Activated CD8-positive, alpha-beta T cell treated with anti-CD3 and anti-CD28 coated beads, Interleukin-2, amount 10 ng/mL, durations not matched to agents 7 days and 5 days (primary cell): Measurements from ENCODE around the gene PCSK5. TPM values are rescaled to one million over a fixed set of nuclear protein-coding genes. Genes with fewer than 3 reads are reported as not detected.

Experiments used
- ATAC-seq: fragments of 150-1000 bp; cut with Tn5 transposase; one replicate; pipeline ENCODE4 v1.10.0; 2021; ENCODE audit warnings: moderate library complexity
- CTCF ChIA-PET: fragments of 350-600 bp; sonication (Branson Sonifier 250); formaldehyde crosslinking; loops from one replicate; lab custom pipeline; 2021; ENCODE audit warnings: antibody characterized with exemption; lab: Charles Lee
- POLR2A ChIA-PET: fragments of 350-600 bp; sonication (Branson Sonifier 250); formaldehyde crosslinking; loops from one replicate; lab custom pipeline; 2021; ENCODE audit warnings: antibody characterized with exemption; lab: Charles Lee
- DNase-seq: peaks from one replicate; pipeline ENCODE4 v3.0.0-alpha.2; 2020
- H3K27ac Mint-ChIP-seq: one replicate; pipeline ENCODE4 v1.8.0; 2021; ENCODE audit warnings: mild to moderate bottlenecking, mixed read lengths
- H3K27me3 Mint-ChIP-seq: one replicate; pipeline ENCODE4 v1.8.0; 2021; ENCODE audit warnings: low read depth, mixed read lengths
- H3K36me3 Mint-ChIP-seq: one replicate; pipeline ENCODE4 v1.8.0; 2021; ENCODE audit warnings: low read depth, mixed read lengths
- H3K4me1 Mint-ChIP-seq: one replicate; pipeline ENCODE4 v1.8.0; 2021; ENCODE audit warnings: low read depth, mixed read lengths
- H3K4me3 Mint-ChIP-seq: one replicate; pipeline ENCODE4 v1.8.0; 2021; ENCODE audit warnings: mild to moderate bottlenecking, mixed read lengths
- H3K9me3 Mint-ChIP-seq: one replicate; pipeline ENCODE4 v1.8.0; 2022; ENCODE audit warnings: mixed read lengths; ENCODE audit not compliant: insufficient read depth
- total RNA-seq, 2 experiments: library from RNA; stranded (reverse); gene quantifications; one replicate each; pipeline ENCODE4 v1.2.3, GENCODE V29; 2021

PCSK5 gene
- total RNA-seq, 2 experiments from 2014 or later: 3.5 to 3.7 TPM

- no peaks in the 10 kb centered on the region for H3K9me3 Mint-ChIP-seq
- H3K4me1 Mint-ChIP-seq: no peaks in the 10 kb centered on the region
- no peak overlapping the region for H3K27ac Mint-ChIP-seq
- DNase-seq: no peak
- no peak for ATAC-seq
- H3K36me3 Mint-ChIP-seq: no peaks in the 10 kb centered on the region
- ChIA-PET CTCF (no interaction called here), POLR2A (no interaction called here)
- H3K4me3 Mint-ChIP-seq: no peak overlapping the region
- H3K27me3 Mint-ChIP-seq: no peaks in the 10 kb centered on the region
Observed at GRCh38 chr9:76092572-76092971, 202.1 kb downstream of the PCSK5 start.

- DNase-seq: no peak
- no peak for ATAC-seq
- Mint-ChIP-seq H3K4me1 (peaks cover 4% of the 10 kb centered on the region), H3K9me3 (no peaks in the 10 kb centered on the region), H3K36me3 (no peaks in the 10 kb centered on the region), H3K27me3 (no peaks in the 10 kb centered on the region), H3K27ac (no peak overlapping the region), H3K4me3 (no peak overlapping the region)
- ChIA-PET CTCF (no interaction called here), POLR2A (no interaction called here)
Observed at GRCh38 chr9:76095585-76095984, 205.1 kb downstream of the PCSK5 start.

- POLR2A ChIA-PET: no interaction called here
- ATAC-seq: no peak
- no peaks in the 10 kb centered on the region for H3K27me3 Mint-ChIP-seq
- no peak overlapping the region for H3K4me3 Mint-ChIP-seq
- CTCF ChIA-PET: interaction anchor here (1.3 kb wide), 1 partner anchor 12 kb away, joined by 3 read pairs; no protein-coding TSS in a partner anchor
- peaks cover 1% of the 10 kb centered on the region for H3K36me3 Mint-ChIP-seq
- no peak overlapping the region for H3K27ac Mint-ChIP-seq
- H3K9me3 Mint-ChIP-seq: no peaks in the 10 kb centered on the region
- no peak for DNase-seq
- H3K4me1 Mint-ChIP-seq: peaks cover 12% of the 10 kb centered on the region
Observed at GRCh38 chr9:76099516-76099915, 209.0 kb downstream of the PCSK5 start.

GRCh38 chr9:76101075-76101474 lies 210.6 kb downstream of the PCSK5 start:
- no peak overlapping the region for H3K4me3 Mint-ChIP-seq
- ATAC-seq (no peak), DNase-seq (no peak)
- CTCF ChIA-PET: interaction anchor here (1.7 kb wide), 1 partner anchor 8 kb away, joined by 6 read pairs; no protein-coding TSS in a partner anchor
- H3K36me3 Mint-ChIP-seq: peaks cover 1% of the 10 kb centered on the region
- H3K27ac Mint-ChIP-seq: no peak overlapping the region
- no peaks in the 10 kb centered on the region for H3K9me3 Mint-ChIP-seq
- H3K27me3 Mint-ChIP-seq: no peaks in the 10 kb centered on the region
- POLR2A ChIA-PET: no interaction called here
- H3K4me1 Mint-ChIP-seq: peaks cover 12% of the 10 kb centered on the region

- peaks cover 1% of the 10 kb centered on the region for H3K36me3 Mint-ChIP-seq
- H3K27ac Mint-ChIP-seq: no peak overlapping the region
- peaks cover 12% of the 10 kb centered on the region for H3K4me1 Mint-ChIP-seq
- DNase-seq (no peak), ATAC-seq (no peak)
- POLR2A ChIA-PET: no interaction called here
- CTCF ChIA-PET: interaction anchor here (1.7 kb wide), 1 partner anchor 8 kb away, joined by 6 read pairs; no protein-coding TSS in a partner anchor
- H3K27me3 Mint-ChIP-seq: no peaks in the 10 kb centered on the region
- H3K9me3 Mint-ChIP-seq: no peaks in the 10 kb centered on the region
- H3K4me3 Mint-ChIP-seq: no peak overlapping the region
Observed at GRCh38 chr9:76101491-76101890, 211.0 kb downstream of the PCSK5 start.

- POLR2A ChIA-PET: no interaction called here
- Mint-ChIP-seq H3K4me3 (no peak overlapping the region), H3K27me3 (no peaks in the 10 kb centered on the region)
Observed at GRCh38 chr9:76101947-76102346, 211.5 kb downstream of the PCSK5 start.

GRCh38 chr9:76103531-76104315 lies 213.2 kb downstream of the PCSK5 start:
- CTCF ChIA-PET: interaction anchor here (2.4 kb wide), 1 partner anchor 13 kb away, joined by 4 read pairs; no protein-coding TSS in a partner anchor
- POLR2A ChIA-PET: no interaction called here
- Mint-ChIP-seq H3K27ac (no peak overlapping the region), H3K9me3 (no peaks in the 10 kb centered on the region), H3K36me3 (peaks cover 1% of the 10 kb centered on the region), H3K27me3 (no peaks in the 10 kb centered on the region), H3K4me3 (no peak overlapping the region), H3K4me1 (peaks cover 12% of the 10 kb centered on the region)
- DNase-seq (no peak), ATAC-seq (no peak)

More at GRCh38 chr9:76101947-76102346, 211.5 kb downstream of the PCSK5 start:
- Mint-ChIP-seq H3K36me3 (peaks cover 1% of the 10 kb centered on the region), H3K9me3 (no peaks in the 10 kb centered on the region), H3K4me1 (peaks cover 12% of the 10 kb centered on the region), H3K27ac (no peak overlapping the region)
- DNase-seq (no peak), ATAC-seq (no peak)
- CTCF ChIA-PET: interaction anchor here (1.7 to 2.4 kb wide), 2 partner anchors 8 to 15 kb away, joined by 4 to 6 read pairs; no protein-coding TSS in a partner anchor

- CTCF ChIA-PET: no interaction called here
- Mint-ChIP-seq H3K36me3 (peaks cover 1% of the 10 kb centered on the region), H3K27me3 (no peaks in the 10 kb centered on the region)
Observed at GRCh38 chr9:76107482-76107881, 217.0 kb downstream of the PCSK5 start.

GRCh38 chr9:76109953-76110352 lies 219.5 kb downstream of the PCSK5 start:
- Mint-ChIP-seq H3K4me1 (no peaks in the 10 kb centered on the region), H3K27me3 (no peaks in the 10 kb centered on the region), H3K4me3 (no peak overlapping the region), H3K36me3 (no peaks in the 10 kb centered on the region), H3K9me3 (no peaks in the 10 kb centered on the region), H3K27ac (no peak overlapping the region)
- ATAC-seq (no peak), DNase-seq (no peak)
- ChIA-PET CTCF (interaction anchor here (2.0 kb wide), 1 partner anchor 9 kb away, joined by 6 read pairs; no protein-coding TSS in a partner anchor), POLR2A (no interaction called here)

More at GRCh38 chr9:76107482-76107881, 217.0 kb downstream of the PCSK5 start:
- POLR2A ChIA-PET: no interaction called here
- ATAC-seq (no peak), DNase-seq (no peak)
- H3K4me1 Mint-ChIP-seq: no peaks in the 10 kb centered on the region
- no peaks in the 10 kb centered on the region for H3K9me3 Mint-ChIP-seq
- H3K27ac Mint-ChIP-seq: no peak overlapping the region
- no peak overlapping the region for H3K4me3 Mint-ChIP-seq

- ATAC-seq: no peak
- H3K4me1 Mint-ChIP-seq: no peaks in the 10 kb centered on the region
- no peak overlapping the region for H3K27ac Mint-ChIP-seq
- H3K9me3 Mint-ChIP-seq: no peaks in the 10 kb centered on the region
- POLR2A ChIA-PET: no interaction called here
- no peak for DNase-seq
- no peak overlapping the region for H3K4me3 Mint-ChIP-seq
- H3K36me3 Mint-ChIP-seq: no peaks in the 10 kb centered on the region
- CTCF ChIA-PET: no interaction called here
- H3K27me3 Mint-ChIP-seq: no peaks in the 10 kb centered on the region
Observed at GRCh38 chr9:76112151-76112550, 221.7 kb downstream of the PCSK5 start.

- H3K4me3 Mint-ChIP-seq: no peak overlapping the region
- DNase-seq: no peak
- CTCF ChIA-PET: no interaction called here
- H3K27ac Mint-ChIP-seq: no peak overlapping the region
- no peaks in the 10 kb centered on the region for H3K9me3 Mint-ChIP-seq
- H3K36me3 Mint-ChIP-seq: no peaks in the 10 kb centered on the region
- H3K4me1 Mint-ChIP-seq: no peaks in the 10 kb centered on the region
- no peak for ATAC-seq
- H3K27me3 Mint-ChIP-seq: no peaks in the 10 kb centered on the region
- POLR2A ChIA-PET: no interaction called here
Observed at GRCh38 chr9:76114144-76114543, 223.7 kb downstream of the PCSK5 start.

GRCh38 chr9:76115396-76115795 lies 224.9 kb downstream of the PCSK5 start:
- Mint-ChIP-seq H3K36me3 (no peaks in the 10 kb centered on the region), H3K9me3 (no peaks in the 10 kb centered on the region), H3K4me1 (no peaks in the 10 kb centered on the region), H3K27me3 (no peaks in the 10 kb centered on the region), H3K4me3 (no peak overlapping the region), H3K27ac (no peak overlapping the region)
- ChIA-PET POLR2A (no interaction called here), CTCF (no interaction called here)
- DNase-seq: no peak
- no peak for ATAC-seq
